Suppressor macrophage treated with lipopolysaccharide for 4 hours (primary cell): ENCODE data around the gene TBC1D5.
A peak's percentile ranks its signal among the peaks of the same experiment; 100 is the strongest.
"Not testable (repeated sequence)": the region's sequence is repeated elsewhere in the genome, so short reads cannot be mapped to it uniquely, and the experiment has no call there.

ENCODE experiments used
- DNase-seq: peaks from one replicate; pipeline ENCODE4 v3.0.0-alpha.2; 2020

The TBC1D5 gene

GRCh38 chr3:17532446-17532845 is 210.0 kb downstream of the TBC1D5 start:
- DNase-seq, result not testable (repeated sequence)

- no peak for DNase-seq
Measured at GRCh38 chr3:17529677-17530076, 212.8 kb downstream of the TBC1D5 start.

GRCh38 chr3:17518189-17519059 is 224.0 kb downstream of the TBC1D5 start:
- no peak for DNase-seq

- DNase-seq, result no peak
Measured at GRCh38 chr3:17515445-17516234, 226.8 kb downstream of the TBC1D5 start.

- no peak for DNase-seq
Measured at GRCh38 chr3:17514597-17514996, 227.8 kb downstream of the TBC1D5 start.

- DNase-seq, result no peak
Measured at GRCh38 chr3:17510265-17510664, 232.2 kb downstream of the TBC1D5 start.

- DNase-seq, result no peak
Measured at GRCh38 chr3:17508180-17508752, 234.2 kb downstream of the TBC1D5 start.

GRCh38 chr3:17507480-17507879 is 235.0 kb downstream of the TBC1D5 start:
- no peak for DNase-seq

- DNase-seq, result no peak
Measured at GRCh38 chr3:17505856-17506255, 236.6 kb downstream of the TBC1D5 start.

GRCh38 chr3:17501745-17502144 is 240.7 kb downstream of the TBC1D5 start:
- DNase-seq, result no peak

- DNase-seq, result peak; percentile 54
Measured at GRCh38 chr3:17500618-17501017, 241.8 kb downstream of the TBC1D5 start.

GRCh38 chr3:17494117-17494809 is 248.2 kb downstream of the TBC1D5 start:
- DNase-seq, result no peak

GRCh38 chr3:17491601-17492000 is 250.8 kb downstream of the TBC1D5 start:
- no peak for DNase-seq

GRCh38 chr3:17491190-17491589 is 251.2 kb downstream of the TBC1D5 start:
- not testable (repeated sequence) for DNase-seq

GRCh38 chr3:17489139-17489538 is 253.3 kb downstream of the TBC1D5 start:
- DNase-seq, result no peak

GRCh38 chr3:17481116-17481515 is 261.3 kb downstream of the TBC1D5 start:
- DNase-seq, result no peak

GRCh38 chr3:17479681-17480405 is 262.6 kb downstream of the TBC1D5 start:
- DNase-seq, result no peak

GRCh38 chr3:17478673-17479072 is 263.8 kb downstream of the TBC1D5 start:
- peak; percentile 60 for DNase-seq

- DNase-seq, result no peak
Measured at GRCh38 chr3:17473761-17474160, 268.7 kb downstream of the TBC1D5 start.

- no peak for DNase-seq
Measured at GRCh38 chr3:17469954-17470353, 272.5 kb downstream of the TBC1D5 start.

GRCh38 chr3:17469520-17469919 is 272.9 kb downstream of the TBC1D5 start:
- DNase-seq, result no peak

- no peak for DNase-seq
Measured at GRCh38 chr3:17466028-17466427, 276.4 kb downstream of the TBC1D5 start.
